Effector memory CD8-positive, alpha-beta T cell (primary cell): ENCODE results near the gene PITPNC1.

Source experiments
- ATAC-seq: fragments of 150-1000 bp; cut with Tn5 transposase; replicated peaks from 2 replicates; pipeline ENCODE4 v1.10.0; 2021; ENCODE audit warnings: mild to moderate bottlenecking, moderate library complexity
- DNase-seq, 3 experiments: peaks; one replicate each; pipeline ENCODE4 v3.0.0; 2021
- H3K27ac Mint-ChIP-seq, 2 donors: one replicate each; pipeline ENCODE4 v1.8.0; 2022; ENCODE audit warnings: mild to moderate bottlenecking in 2 of 2, mixed read lengths in 2 of 2, moderate library complexity in 2 of 2
- H3K27me3 Mint-ChIP-seq, 2 donors: one replicate each; pipeline ENCODE4 v1.8.0; 2022; ENCODE audit warnings: mixed read lengths in 2 of 2
- H3K36me3 Mint-ChIP-seq: one replicate; pipeline ENCODE4 v1.8.0; 2022; ENCODE audit warnings: mild to moderate bottlenecking, moderate library complexity, mixed read lengths; ENCODE audit not compliant: insufficient read depth
- H3K4me1 Mint-ChIP-seq, 2 donors: one replicate each; pipeline ENCODE4 v1.8.0; 2022; ENCODE audit warnings: low read depth in 2 of 2, mixed read lengths in 2 of 2
- H3K4me3 Mint-ChIP-seq, 2 donors: one replicate each; pipeline ENCODE4 v1.8.0; 2022; ENCODE audit warnings: mild to moderate bottlenecking in 2 of 2, mixed read lengths in 2 of 2, moderate library complexity in 2 of 2
- H3K9me3 Mint-ChIP-seq, 2 donors: one replicate each; pipeline ENCODE4 v1.8.0; 2022; ENCODE audit warnings: mixed read lengths in 2 of 2

Gene PITPNC1

DNA sequence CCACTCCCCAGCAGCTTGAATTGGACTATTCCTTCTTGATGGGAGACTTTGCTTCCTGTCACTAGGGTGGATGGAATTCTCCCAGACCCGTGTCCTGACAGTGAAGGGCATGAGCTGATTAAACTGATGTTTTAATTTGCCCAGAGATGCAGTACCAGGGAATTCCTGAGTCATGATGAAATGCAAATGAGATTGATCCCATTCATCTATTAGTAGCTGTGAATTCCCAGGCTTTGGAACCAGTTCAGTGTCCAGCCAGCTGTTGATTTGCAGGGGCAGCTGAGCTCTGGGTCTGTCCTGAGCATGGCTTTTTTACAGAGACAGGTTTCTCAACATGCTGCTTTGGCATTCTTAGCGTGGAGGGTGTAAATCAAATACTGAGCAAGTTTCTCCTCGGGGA lies 157.9 kb downstream of the PITPNC1 start:
- ATAC-seq (no peak), DNase-seq (no peak)
- Mint-ChIP-seq H3K27ac (no peak overlapping the region), H3K4me1 (peaks cover 14 to 31% of the 10 kb centered on the region in 2 donors), H3K9me3 (no peaks in the 10 kb centered on the region), H3K27me3 (no peaks in the 10 kb centered on the region), H3K4me3 (no peak overlapping the region), H3K36me3 (peaks cover 54% of the 10 kb centered on the region)

DNA sequence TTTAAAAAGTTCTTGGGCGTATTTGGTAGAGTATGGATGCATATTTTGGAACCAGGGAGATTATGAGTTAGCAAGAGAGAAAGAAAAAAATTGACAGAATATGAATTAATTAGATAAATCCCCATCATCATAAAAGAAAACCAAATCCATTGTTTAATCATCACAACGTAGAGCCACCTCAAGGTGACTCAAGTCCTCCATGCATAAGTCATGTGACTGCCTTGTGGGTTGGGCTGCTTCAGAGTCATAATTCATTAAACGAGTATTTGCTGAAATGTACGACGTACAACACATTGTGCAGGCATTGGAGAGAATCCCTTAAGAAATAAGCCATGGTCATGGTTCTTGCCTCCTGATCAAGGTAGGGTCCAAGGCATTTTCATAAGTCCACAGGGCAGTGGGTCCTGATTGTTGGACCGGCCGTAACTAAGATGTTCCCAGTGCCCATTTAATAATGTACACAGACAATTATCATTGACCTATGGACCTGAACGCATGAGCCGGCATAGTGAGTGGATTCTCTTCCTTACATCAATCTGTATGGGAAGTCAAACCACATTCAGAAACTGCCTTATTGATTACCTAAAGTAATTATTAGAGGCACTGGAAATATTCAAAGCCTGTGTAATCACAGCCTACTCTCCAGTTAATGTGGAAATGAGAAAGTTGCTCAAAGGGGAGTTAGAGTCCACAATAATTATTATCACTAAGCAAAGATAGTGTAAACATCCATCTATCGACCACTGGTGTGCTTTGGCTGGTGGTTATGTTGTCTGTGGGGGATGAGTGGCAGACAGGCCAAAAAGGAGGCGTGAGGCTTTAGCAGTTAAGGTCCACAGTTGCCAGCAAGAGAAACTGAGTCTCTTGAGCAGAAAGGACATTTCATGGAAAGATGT lies 165.4 kb downstream of the PITPNC1 start:
- ATAC-seq (no peak), DNase-seq (no peak)
- Mint-ChIP-seq H3K4me1 (peaks cover 9 to 24% of the 10 kb centered on the region in 2 donors), H3K36me3 (peaks cover 22% of the 10 kb centered on the region), H3K4me3 (no peak overlapping the region), H3K9me3 (no peaks in the 10 kb centered on the region), H3K27ac (no peak overlapping the region), H3K27me3 (no peaks in the 10 kb centered on the region)

DNA sequence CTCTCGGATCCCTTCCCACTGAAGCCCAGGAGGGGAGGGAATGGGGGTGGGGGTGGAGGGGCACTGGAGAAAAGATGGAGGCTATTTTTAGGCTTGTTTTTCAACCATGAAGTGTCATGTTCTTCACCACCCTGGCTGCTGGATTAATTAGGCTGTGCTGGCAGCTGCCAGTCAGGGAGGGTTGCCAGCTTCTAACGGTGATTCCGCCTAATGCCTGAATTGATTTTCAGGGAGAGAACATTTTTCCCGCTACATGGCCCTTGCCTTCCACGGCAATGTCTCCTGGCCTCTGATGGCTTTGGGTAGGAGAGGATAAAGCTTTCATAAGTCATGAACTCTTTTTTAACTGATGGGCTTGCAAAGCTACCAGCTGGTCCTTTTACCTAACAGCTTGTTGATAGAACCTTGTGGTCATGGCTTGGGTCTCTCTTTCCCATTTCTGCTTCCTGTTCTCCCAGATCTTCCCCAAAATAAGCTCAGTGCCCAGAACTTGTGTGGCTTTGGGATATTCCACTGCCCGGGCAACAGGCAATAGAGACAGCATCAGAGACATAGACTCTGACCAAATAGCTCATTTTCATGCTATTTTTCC lies 167.4 kb downstream of the PITPNC1 start:
- H3K9me3 Mint-ChIP-seq: no peaks in the 10 kb centered on the region
- no peak for ATAC-seq
- peaks cover 23 to 37% of the 10 kb centered on the region in 2 donors for H3K4me1 Mint-ChIP-seq
- no peaks in the 10 kb centered on the region for H3K27me3 Mint-ChIP-seq
- no peak overlapping the region for H3K4me3 Mint-ChIP-seq
- peak overlapping the region; percentile 10 to 53 for H3K27ac Mint-ChIP-seq
- H3K36me3 Mint-ChIP-seq: peaks cover 14% of the 10 kb centered on the region
- DNase-seq: no peak

DNA sequence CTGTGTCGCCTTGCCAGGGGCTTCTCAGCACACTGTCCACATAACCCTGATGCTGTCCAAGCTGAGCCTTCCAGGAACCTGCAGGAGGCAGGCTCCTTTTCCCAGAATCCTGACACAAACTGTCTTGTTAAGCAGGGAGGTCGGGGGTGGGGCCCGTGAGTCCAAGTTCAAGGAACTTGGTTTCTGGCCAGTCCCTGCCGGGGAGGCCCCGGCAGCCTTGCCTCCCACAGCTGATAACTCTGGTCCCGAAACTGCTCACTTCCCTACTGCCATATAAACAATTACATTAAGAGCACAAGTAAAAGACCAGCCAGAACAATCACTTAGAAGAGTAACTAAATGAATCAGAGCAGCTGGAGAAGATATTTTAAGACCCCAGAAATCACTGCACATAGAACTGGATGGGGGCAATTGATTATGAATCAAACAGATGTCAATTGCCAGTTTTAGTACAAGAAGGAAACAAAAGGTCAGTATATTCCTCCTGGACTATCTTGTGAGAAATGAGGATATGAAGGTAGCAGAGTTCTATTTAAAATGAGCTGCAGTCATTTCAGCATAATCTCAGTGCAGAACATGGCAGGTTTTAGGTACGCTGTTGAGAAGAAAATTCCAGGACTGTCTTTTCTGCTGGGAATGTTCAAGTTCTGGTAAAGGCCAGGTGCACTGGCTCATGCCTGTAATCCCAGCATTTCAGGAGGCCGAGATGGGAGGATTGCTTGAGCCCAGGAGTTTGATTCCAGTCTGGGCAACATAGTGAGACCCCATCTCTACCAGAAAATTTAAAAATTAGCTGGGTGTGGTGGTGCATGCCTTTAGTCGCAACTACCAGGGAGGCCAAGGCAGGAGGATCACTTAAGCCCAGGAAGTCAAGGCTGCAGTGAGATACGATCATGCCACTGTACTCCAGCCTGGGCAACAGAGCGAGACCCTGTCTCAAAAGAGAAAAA lies 169.8 kb downstream of the PITPNC1 start:
- Mint-ChIP-seq H3K4me3 (no peak overlapping the region), H3K9me3 (no peaks in the 10 kb centered on the region), H3K27me3 (no peaks in the 10 kb centered on the region), H3K27ac (peak overlapping the region; percentile 49 to 89), H3K36me3 (peaks cover 18% of the 10 kb centered on the region), H3K4me1 (peaks cover 33 to 50% of the 10 kb centered on the region in 2 donors)
- ATAC-seq (no peak), DNase-seq (no peak)

DNA sequence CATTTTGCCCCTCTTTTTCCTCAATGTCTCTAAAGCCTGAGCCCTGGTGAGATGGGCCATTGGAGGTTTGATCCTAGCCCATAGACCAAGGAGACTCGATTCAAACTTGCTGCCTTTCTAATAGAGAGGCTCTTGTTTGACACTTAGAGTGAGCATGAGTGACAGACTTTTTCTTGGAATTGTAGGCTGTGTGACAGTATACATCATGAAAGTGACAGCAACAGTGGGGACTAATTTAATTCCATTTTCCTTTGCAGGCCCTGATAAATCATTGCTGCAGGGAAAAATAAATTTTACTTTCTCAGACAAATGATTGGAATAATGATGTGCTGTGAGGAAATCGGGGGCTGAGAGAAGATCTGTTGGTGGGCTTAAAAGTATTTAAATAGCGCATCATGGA lies 171.6 kb downstream of the PITPNC1 start:
- peak overlapping the region; percentile 7 to 38 for H3K27ac Mint-ChIP-seq

DNA sequence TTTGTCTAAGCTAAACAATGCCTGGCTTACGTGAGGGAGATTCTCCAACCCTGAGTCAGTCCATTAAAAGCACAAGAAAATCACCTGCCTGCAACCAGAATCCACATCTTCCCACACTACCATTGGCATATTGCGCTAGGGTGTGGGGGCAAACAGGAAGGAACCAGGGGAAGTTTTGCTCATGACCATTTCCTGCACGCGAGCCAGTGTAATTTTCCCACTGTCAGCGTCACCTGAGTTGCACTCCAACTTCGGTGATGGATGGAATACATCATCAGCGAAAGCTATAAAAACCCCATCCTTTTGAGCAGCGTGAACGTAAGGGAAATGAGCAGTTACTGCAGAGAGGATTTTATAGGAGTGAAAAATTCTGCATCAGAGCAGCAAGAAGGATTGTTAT lies 172.7 kb downstream of the PITPNC1 start:
- H3K4me3 Mint-ChIP-seq: no peak overlapping the region
- no peak for DNase-seq
- H3K4me1 Mint-ChIP-seq: peaks cover 29 to 45% of the 10 kb centered on the region in 2 donors
- H3K36me3 Mint-ChIP-seq: peaks cover 29% of the 10 kb centered on the region
- no peaks in the 10 kb centered on the region for H3K9me3 Mint-ChIP-seq
- H3K27me3 Mint-ChIP-seq: no peaks in the 10 kb centered on the region
- peak overlapping the region; percentile 29 to 63 for H3K27ac Mint-ChIP-seq
- no peak for ATAC-seq

More for the DNA sequence above, 171.6 kb downstream of the PITPNC1 start:
- Mint-ChIP-seq H3K9me3 (no peaks in the 10 kb centered on the region), H3K36me3 (peaks cover 22% of the 10 kb centered on the region), H3K27me3 (no peaks in the 10 kb centered on the region), H3K4me1 (peaks cover 31 to 49% of the 10 kb centered on the region in 2 donors), H3K4me3 (no peak overlapping the region)
- ATAC-seq: no peak
- DNase-seq: no peak

DNA sequence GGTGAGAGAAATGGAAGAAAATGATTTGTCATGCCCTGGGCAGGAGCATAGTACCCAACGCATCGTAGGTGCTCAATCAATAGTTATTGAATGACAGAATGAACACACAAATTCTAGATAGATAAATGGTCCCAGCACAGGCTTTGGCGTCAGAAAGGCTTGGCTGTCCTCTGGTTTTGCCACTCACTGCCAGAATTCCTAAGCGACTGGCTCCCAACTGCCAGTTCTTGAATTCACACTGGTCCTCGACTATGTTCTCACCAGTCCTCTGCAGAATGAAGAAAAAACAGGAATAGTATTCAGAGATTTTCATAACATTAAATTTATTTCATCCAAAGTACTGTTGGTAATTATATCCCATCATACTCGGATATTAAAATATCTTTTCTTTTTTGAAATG lies 177.6 kb downstream of the PITPNC1 start:
- ATAC-seq (no peak), DNase-seq (no peak)
- H3K27ac Mint-ChIP-seq: no peak overlapping the region
- H3K4me1 Mint-ChIP-seq: peaks cover 17 to 40% of the 10 kb centered on the region in 2 donors
- H3K36me3 Mint-ChIP-seq: peaks cover 33% of the 10 kb centered on the region
- peaks cover 0 to 9% of the 10 kb centered on the region in 2 donors for H3K9me3 Mint-ChIP-seq
- H3K27me3 Mint-ChIP-seq: no peaks in the 10 kb centered on the region
- no peak overlapping the region for H3K4me3 Mint-ChIP-seq

DNA sequence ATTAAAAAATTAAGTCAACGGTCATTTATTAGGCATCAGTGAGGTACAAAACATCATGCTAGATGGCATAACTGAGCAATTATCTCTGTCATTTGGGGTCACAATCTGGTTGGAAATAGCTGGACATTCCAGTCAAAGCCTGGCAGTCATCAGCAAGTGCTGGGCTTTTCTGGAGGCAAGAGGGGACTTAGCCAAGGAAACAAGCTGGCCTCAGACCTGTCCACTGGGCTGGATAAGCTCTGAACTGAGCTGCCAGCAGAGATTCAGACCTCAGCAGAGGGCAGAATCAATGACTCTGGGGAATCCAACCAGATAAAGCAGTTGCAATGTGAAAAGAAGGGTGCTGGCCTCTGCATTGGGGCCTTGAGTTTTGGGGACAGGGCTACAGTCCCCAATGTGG lies 178.8 kb downstream of the PITPNC1 start:
- no peak for ATAC-seq
- H3K4me3 Mint-ChIP-seq: no peak overlapping the region
- H3K4me1 Mint-ChIP-seq: peaks cover 15 to 36% of the 10 kb centered on the region in 2 donors
- no peak for DNase-seq
- peaks cover 26% of the 10 kb centered on the region for H3K36me3 Mint-ChIP-seq
- no peaks in the 10 kb centered on the region for H3K27me3 Mint-ChIP-seq
- H3K9me3 Mint-ChIP-seq: peaks cover 0 to 9% of the 10 kb centered on the region in 2 donors
- peak overlapping the region; percentile 88 to 89 for H3K27ac Mint-ChIP-seq

DNA sequence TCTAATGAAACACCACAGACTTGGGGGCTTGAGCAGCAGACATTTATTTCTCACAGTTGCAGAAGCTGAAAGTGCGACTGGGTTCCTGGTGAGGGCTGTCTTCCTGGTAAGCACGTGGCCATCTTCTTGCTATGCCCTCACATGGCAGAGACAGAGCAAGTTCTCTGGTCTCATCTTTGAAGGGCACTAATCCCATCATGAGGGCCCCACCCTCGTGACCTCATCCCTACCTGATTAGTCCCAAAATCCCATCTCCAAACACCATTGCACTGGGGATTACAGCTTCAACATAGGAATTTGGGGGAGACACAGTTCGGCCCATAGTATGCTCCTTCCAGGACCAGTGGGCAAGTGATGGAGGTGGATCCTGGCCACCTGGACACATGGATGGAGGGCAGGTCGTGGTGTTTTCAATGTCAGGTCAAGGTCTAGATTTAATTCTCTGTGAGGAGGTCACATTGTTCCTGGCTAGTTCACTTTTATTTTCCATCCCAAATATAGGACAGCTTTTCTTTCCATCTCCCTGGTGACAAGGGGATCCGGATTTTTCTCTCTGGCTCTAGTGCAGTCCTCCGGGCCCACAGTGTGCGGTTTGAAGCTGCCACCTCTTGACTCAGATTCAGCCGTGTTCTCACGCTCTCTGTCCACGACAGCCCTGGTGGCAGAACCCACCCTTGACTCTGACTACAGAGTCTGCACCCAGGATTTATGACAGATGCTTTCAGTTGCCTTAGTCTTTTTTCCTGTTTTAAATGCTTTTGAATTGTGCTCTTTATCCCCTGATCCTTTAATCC lies 180.2 kb downstream of the PITPNC1 start:
- H3K4me3 Mint-ChIP-seq: no peak overlapping the region
- H3K27ac Mint-ChIP-seq: peak overlapping the region; percentile 88 to 89
- no peaks in the 10 kb centered on the region for H3K27me3 Mint-ChIP-seq
- peaks cover 9 to 31% of the 10 kb centered on the region in 2 donors for H3K4me1 Mint-ChIP-seq
- ATAC-seq: no peak
- peaks cover 26% of the 10 kb centered on the region for H3K36me3 Mint-ChIP-seq
- DNase-seq: no peak
- peaks cover 0 to 9% of the 10 kb centered on the region in 2 donors for H3K9me3 Mint-ChIP-seq

DNA sequence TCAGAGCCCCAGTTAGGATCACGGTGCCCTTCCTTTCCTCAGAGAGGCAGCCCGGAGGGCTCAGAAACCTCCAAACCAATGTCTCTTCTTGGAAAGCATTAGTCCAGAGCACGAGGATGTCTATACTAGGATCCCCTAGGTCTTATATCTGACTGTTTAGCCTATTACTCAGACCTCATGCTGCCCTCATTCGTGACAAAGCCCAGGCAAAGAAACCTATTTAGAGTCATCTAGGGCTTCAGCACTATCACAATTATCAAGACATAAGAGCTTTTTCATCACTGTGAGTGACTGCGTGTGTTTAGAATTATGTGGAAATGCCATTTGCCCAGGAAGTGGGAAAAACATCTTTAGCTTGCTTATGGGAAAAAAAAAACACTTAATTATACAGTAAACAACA lies 180.8 kb downstream of the PITPNC1 start:
- peak overlapping the region in 1 of 2 donors; percentile 84 for H3K27ac Mint-ChIP-seq
- H3K36me3 Mint-ChIP-seq: peaks cover 28% of the 10 kb centered on the region
- ATAC-seq (no peak), DNase-seq (no peak)
- H3K27me3 Mint-ChIP-seq: no peaks in the 10 kb centered on the region
- no peak overlapping the region for H3K4me3 Mint-ChIP-seq
- H3K4me1 Mint-ChIP-seq: peaks cover 9 to 31% of the 10 kb centered on the region in 2 donors
- peaks cover 0 to 9% of the 10 kb centered on the region in 2 donors for H3K9me3 Mint-ChIP-seq

DNA sequence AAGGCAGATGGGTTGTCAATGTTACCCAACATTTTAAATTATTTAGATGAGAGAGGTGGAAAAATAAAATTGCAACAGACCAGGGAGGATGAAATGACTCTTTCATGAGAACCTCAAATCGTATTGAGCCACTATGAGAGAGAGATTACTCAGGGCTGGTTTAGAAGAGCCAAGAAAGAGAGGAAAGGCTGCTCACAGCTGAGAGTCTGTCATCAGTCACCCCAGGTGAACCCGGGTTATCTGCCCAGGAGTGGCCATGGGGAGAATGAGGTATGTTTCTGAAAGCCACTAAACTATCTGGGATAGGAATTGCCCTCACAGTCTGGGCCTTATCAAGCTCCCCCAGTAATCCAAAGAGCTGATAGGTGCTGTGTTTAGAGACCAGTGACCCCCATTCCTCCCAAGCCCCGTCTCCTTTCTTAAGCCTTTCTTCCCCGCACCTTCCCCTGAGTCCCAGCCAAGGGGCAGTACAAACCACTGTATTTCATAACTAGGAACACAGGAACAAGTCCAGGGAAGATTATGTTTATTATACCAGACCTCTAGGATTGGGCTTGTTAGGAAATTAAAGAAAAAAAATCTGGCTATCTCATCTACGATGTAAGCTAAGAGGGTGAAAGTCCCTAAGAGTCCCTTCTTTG lies 181.8 kb downstream of the PITPNC1 start:
- Mint-ChIP-seq H3K36me3 (peaks cover 21% of the 10 kb centered on the region), H3K27me3 (no peaks in the 10 kb centered on the region), H3K27ac (peak overlapping the region; percentile 44 to 84), H3K9me3 (peaks cover 0 to 9% of the 10 kb centered on the region in 2 donors), H3K4me1 (peaks cover 9 to 28% of the 10 kb centered on the region in 2 donors), H3K4me3 (no peak overlapping the region)
- ATAC-seq (no peak), DNase-seq (no peak)

DNA sequence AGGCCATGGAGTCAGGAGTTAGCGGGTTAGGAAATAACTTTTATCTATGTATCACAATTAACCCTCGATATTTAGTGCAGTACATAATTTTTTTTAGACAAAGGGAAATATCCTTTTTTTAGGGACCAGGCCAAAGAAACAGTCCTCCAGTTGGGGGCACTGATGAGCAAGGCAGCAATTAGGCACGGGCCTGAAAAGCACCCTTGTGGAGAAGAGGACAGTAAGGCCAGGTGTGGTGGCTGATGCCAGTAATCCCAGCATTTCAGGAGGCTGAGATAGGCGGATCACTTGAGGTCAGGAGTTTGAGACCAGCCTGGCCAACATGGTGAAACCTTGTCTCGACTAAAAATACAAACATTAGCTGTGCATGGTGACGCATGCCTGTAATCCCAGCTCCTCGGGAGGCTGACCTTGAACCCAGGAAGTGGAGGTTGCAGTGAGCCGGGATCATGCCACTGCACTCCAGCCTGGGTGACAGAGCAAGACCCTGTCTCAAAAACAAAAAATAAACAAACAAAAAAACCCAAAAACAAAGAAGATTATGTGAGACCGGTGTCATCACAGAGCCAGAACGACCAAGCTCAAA lies 182.4 kb downstream of the PITPNC1 start:
- Mint-ChIP-seq H3K4me3 (no peak overlapping the region), H3K4me1 (peaks cover 9 to 30% of the 10 kb centered on the region in 2 donors), H3K9me3 (peaks cover 0 to 9% of the 10 kb centered on the region in 2 donors), H3K27me3 (no peaks in the 10 kb centered on the region), H3K36me3 (peaks cover 16% of the 10 kb centered on the region), H3K27ac (peak overlapping the region; percentile 11 to 84)
- DNase-seq (no peak), ATAC-seq (no peak)
